MM.1S (cell line): ENCODE results near the gene EHF.

ENCODE experiments used
- DNase-seq: peaks from one replicate; pipeline ENCODE4 v3.0.0-alpha.2; 2015
- H2AFZ ChIP-seq: fragments of 300-600 bp; sonication (generic); 2 replicates; pipeline ENCODE4 v1.6.0; 2016; ENCODE audit warnings: antibody characterized with exemption, low read length
- H3F3A ChIP-seq: fragments of 300-600 bp; sonication (generic); 2 replicates; pipeline ENCODE4 v1.6.1; 2016; ENCODE audit warnings: mild to moderate bottlenecking, antibody characterized with exemption, low read length, moderate library complexity, mixed read lengths; ENCODE audit not compliant: insufficient read depth
- H3K27ac ChIP-seq: fragments of 300-600 bp; sonication (generic); 2 replicates; pipeline ENCODE4 v1.5.1; 2016; ENCODE audit warnings: mild to moderate bottlenecking, low read length
- H3K27me3 ChIP-seq: fragments of 300-600 bp; sonication (generic); replicated peaks from 2 replicates; pipeline ENCODE4 v1.6.0; 2016; ENCODE audit warnings: low read length; ENCODE audit not compliant: insufficient read depth
- H3K36me3 ChIP-seq: fragments of 300-600 bp; sonication (generic); replicated peaks from 2 replicates; pipeline ENCODE4 v1.6.1; 2016; ENCODE audit warnings: mild to moderate bottlenecking, low read length, mixed read lengths; ENCODE audit not compliant: insufficient read depth
- H3K4me1 ChIP-seq: fragments of 300-600 bp; sonication (generic); 2 replicates; pipeline ENCODE4 v1.6.1; 2016; ENCODE audit warnings: low read length, mixed read lengths
- H3K4me2 ChIP-seq: fragments of 300-600 bp; sonication (generic); 2 replicates; pipeline ENCODE4 v1.6.0; 2016; ENCODE audit warnings: low read depth, low read length
- H3K4me3 ChIP-seq: fragments of 300-600 bp; sonication (generic); 2 replicates; pipeline ENCODE4 v1.5.1; 2016; ENCODE audit warnings: low read length, mixed read lengths
- H3K79me2 ChIP-seq: fragments of 300-600 bp; sonication (generic); 2 replicates; pipeline ENCODE4 v1.6.1; 2016; ENCODE audit warnings: mixed run types, low read length, mixed read lengths
- H3K9ac ChIP-seq: fragments of 300-600 bp; sonication (generic); 2 replicates; pipeline ENCODE4 v1.6.1; 2016; ENCODE audit warnings: low read length, mixed read lengths
- H3K9me2 ChIP-seq: fragments of 300-600 bp; sonication (generic); replicated peaks from 2 replicates; pipeline ENCODE4 v1.6.1; 2016; ENCODE audit warnings: mild to moderate bottlenecking, low read length, mixed read lengths; ENCODE audit not compliant: insufficient read depth
- H3K9me3 ChIP-seq: fragments of 300-600 bp; sonication (generic); replicated peaks from 2 replicates; pipeline ENCODE4 v1.6.1; 2016; ENCODE audit warnings: mild to moderate bottlenecking, low read length, mixed read lengths; ENCODE audit not compliant: insufficient read depth
- H4K20me1 ChIP-seq: fragments of 300-600 bp; sonication (generic); 2 replicates; pipeline ENCODE4 v1.6.1; 2016; ENCODE audit warnings: mild to moderate bottlenecking, low read length, moderate library complexity, mixed read lengths; ENCODE audit not compliant: insufficient read depth
- EZH2 ChIP-seq: fragments of 300-600 bp; sonication (generic); optimal IDR thresholded peaks from 2 replicates; pipeline ENCODE3; 2017; ENCODE audit warnings: low read depth, mild to moderate bottlenecking, antibody characterized with exemption, low read length, mixed read lengths
- EZH2phosphoT487 ChIP-seq: fragments of 300-600 bp; sonication (generic); IDR thresholded peaks from 2 replicates; pipeline ENCODE4 v1.6.1; 2018; ENCODE audit warnings: antibody characterized with exemption, low read length
- TF ChIP-seq, protein P1 (sequence below): fragments of 300-600 bp; sonication (generic); IDR thresholded peaks from 2 replicates; pipeline ENCODE4 v1.5.1; 2016; ENCODE audit warnings: antibody characterized with exemption, low read length, mixed read lengths

The EHF gene

DNA sequence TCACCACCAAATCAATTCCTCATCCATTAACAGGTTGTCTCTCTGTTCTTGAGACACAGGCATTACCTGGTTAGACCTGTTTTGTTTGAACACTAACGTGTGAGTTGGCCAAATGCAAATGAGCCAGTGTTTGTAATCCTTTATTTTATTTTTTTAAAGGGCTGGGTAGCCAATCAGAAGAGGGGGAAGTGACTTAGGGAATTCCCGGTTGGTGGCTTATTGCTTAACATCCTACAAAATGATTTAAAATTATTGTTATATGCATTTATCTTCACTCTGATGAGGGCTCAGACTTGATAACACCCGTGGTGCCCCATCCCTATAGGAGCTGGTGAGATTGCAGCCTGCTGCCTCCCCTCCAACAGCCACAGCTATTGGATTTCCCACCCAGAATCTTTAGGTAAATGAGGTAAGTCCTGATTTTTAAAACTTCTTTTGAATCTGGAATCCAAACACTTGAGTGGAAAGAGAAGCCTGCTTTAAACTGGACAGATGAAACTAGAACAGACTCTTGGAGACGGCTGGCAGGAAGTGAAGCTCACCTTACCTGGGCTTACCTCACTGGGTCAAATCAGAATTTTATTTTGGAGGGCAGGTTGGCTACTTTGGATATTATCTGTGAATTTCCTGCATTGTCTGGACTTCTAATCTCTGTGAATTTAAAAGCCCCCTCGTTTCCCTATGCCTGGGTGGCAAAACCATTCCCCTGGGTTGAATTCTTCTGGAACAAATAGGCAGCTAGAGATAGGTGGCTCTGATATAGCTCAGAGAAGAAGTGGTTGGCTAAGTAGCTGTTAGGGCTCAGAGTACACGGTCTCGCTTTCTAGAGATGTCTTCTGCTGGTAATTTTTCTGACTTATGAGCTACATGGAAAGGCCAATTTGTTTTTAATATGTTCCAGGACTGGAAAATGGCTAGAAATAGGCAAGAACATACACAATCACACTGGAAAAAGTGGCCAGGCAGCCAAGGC, at the start of gene EHF:
TSS of gene EHF (plus strand) at position 274 of the 973 bp plus-strand sequence. CDS start 21,538 bp downstream, outside the sequence.
- H3F3A ChIP-seq = no peaks in the 10 kb centered on the region
- no peaks in the 10 kb centered on the region for H3K9me2 ChIP-seq
- H4K20me1 ChIP-seq = no peaks in the 10 kb centered on the region
- H3K79me2 ChIP-seq = no peaks in the 10 kb centered on the region
- no peaks in the 10 kb centered on the region for H3K36me3 ChIP-seq
- H3K4me1 ChIP-seq = 0 out of 2 replicates have a peak, but pooled peaks cover 4% of the 10 kb centered on the region
- H3K4me2 ChIP-seq = no peak within 1 kb of the TSS
- no peak within 1 kb of the TSS for H3K9ac ChIP-seq
- H3K9me3 ChIP-seq = no peaks in the 10 kb centered on the region
- no peak for DNase-seq
- TF ChIP-seq, protein P1, sequence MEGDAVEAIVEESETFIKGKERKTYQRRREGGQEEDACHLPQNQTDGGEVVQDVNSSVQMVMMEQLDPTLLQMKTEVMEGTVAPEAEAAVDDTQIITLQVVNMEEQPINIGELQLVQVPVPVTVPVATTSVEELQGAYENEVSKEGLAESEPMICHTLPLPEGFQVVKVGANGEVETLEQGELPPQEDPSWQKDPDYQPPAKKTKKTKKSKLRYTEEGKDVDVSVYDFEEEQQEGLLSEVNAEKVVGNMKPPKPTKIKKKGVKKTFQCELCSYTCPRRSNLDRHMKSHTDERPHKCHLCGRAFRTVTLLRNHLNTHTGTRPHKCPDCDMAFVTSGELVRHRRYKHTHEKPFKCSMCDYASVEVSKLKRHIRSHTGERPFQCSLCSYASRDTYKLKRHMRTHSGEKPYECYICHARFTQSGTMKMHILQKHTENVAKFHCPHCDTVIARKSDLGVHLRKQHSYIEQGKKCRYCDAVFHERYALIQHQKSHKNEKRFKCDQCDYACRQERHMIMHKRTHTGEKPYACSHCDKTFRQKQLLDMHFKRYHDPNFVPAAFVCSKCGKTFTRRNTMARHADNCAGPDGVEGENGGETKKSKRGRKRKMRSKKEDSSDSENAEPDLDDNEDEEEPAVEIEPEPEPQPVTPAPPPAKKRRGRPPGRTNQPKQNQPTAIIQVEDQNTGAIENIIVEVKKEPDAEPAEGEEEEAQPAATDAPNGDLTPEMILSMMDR = no peak
- TF ChIP-seq EZH2 (no peak), EZH2phosphoT487 (no peak)
- no peak within 1 kb of the TSS for H3K4me3 ChIP-seq
- H2AFZ ChIP-seq = no peak within 1 kb of the TSS
- no peaks in the 10 kb centered on the region for H3K27me3 ChIP-seq
- H3K27ac ChIP-seq = no peak within 1 kb of the TSS

DNA sequence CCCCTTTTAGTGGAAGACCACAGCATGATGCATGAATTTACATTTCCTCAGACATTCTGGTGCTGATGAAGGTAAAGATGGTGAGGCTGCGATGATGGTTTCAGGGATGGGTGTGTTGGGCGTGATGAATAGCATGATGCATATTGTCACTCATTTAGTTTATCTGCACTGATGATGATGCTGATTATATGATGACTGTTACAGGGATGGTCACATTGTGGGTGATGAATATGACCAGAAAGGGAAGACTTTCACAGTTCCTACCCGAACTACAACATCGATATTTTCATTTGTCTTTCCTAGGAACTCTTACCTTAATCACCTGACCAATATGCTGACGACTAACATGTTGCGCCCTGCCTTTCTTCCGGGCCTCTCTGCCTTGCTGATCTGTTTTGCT, 47.4 kb upstream of the EHF start:
- no peaks in the 10 kb centered on the region for H3K9me2 ChIP-seq
- DNase-seq = no peak
- no peaks in the 10 kb centered on the region for H3K9me3 ChIP-seq

DNA sequence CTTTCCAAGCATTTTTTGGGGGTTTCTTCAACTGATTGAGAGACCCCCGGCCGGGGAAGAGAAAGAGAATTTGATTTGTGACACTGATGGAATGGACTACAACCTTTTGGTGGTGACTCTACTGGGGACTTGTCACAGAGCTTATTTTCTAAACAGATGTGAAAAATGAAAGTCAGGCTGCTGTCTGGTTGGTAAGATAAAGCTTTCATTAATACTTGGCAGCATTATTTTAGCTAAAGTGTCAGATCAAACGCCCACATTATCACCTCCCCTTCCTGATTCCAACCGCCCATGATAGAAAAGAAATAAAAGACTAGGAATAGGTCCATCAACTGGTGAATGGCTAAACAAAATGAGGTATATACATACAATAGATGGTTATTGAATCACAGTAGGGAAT, 45.6 kb upstream of the EHF start:
- Histone ChIP-seq H3F3A (no peaks in the 10 kb centered on the region), H4K20me1 (no peaks in the 10 kb centered on the region), H3K36me3 (no peaks in the 10 kb centered on the region), H3K4me2 (no peak overlapping the region), H3K27ac (no peak overlapping the region), H3K4me1 (peaks cover 7% of the 10 kb centered on the region), H3K9me2 (no peaks in the 10 kb centered on the region), H2AFZ (no peak overlapping the region), H3K9me3 (no peaks in the 10 kb centered on the region), H3K27me3 (no peaks in the 10 kb centered on the region), H3K79me2 (no peaks in the 10 kb centered on the region), H3K9ac (no peak overlapping the region), H3K4me3 (no peak overlapping the region)
- DNase-seq = no peak
- TF ChIP-seq EZH2 (no peak), EZH2phosphoT487 (no peak)
- TF ChIP-seq, protein P1 = no peak

More for the DNA sequence above, 47.4 kb upstream of the EHF start:
- no peaks in the 10 kb centered on the region for H3K27me3 ChIP-seq
- H2AFZ ChIP-seq = no peak overlapping the region
- TF ChIP-seq EZH2 (no peak), EZH2phosphoT487 (no peak)
- H3K9ac ChIP-seq = no peak overlapping the region
- no peak overlapping the region for H3K4me2 ChIP-seq
- H3K4me3 ChIP-seq = no peak overlapping the region
- H4K20me1 ChIP-seq = no peaks in the 10 kb centered on the region
- H3K4me1 ChIP-seq = peaks cover 11% of the 10 kb centered on the region
- H3K79me2 ChIP-seq = no peaks in the 10 kb centered on the region
- H3K36me3 ChIP-seq = no peaks in the 10 kb centered on the region
- H3K27ac ChIP-seq = no peak overlapping the region
- no peaks in the 10 kb centered on the region for H3F3A ChIP-seq
